Measurements from ENCODE around the gene FN1. TPM values are rescaled to one million over a fixed set of nuclear protein-coding genes. Genes with fewer than 3 reads are reported as not detected.

The FN1 gene
- 100 to 1,000 TPM; 272 to 709 (median 375) TPM for total RNA-seq

DNA sequence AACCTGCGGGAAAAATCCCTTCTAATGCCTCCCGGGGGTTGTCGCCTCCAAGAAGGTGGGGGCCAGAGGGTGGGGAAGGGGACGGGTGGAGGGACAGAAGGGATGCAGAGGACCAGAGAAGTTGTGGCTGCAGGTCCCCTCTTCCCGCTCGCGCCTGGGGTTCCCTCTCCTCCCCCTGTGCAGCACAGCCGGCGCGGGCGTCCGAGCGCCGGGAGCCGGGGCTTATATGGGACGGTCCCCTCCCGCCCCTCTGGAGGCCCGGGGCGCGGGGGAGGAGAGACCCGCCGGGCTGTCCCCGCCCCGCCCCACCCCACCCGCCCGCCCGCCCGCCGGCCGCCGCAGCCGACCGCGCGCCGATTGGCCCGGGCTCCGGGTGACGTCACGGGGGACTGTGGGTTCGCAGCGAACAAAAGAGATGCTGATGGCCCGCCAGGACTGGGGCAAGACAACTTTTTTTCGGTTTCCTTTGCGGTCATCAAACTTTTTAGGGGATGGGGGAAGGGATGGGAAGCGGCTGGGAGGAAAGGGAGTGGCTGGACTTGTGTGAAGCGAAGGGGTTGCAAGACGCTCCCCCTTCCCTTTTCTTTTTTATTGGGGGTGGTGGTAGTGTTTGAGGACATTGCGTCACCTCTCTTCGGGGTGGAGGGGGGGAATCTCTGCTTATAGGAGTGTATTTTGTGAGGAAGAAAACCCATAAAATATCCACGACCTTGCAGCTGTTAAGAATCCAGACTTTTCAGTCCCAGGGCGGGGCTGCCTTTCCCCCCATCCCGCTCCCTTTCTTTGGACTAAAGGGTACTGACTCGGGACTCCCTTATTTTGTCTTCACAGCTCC is at the start of gene FN1:
Gene FN1 (minus strand): TSS at position 199 of the 835 bp plus-strand sequence. CDS start 266 bp downstream, outside the sequence.
- DNase-seq (ENCODE audit: low spot score in 2 of 2) = peak; percentile 85 to 93
- peak; percentile 39 to 88 for TF ChIP-seq EP300 (IDR thresholded peaks at IDR 0.05)
- TF ChIP-seq POLR2A (IDR thresholded peaks at IDR 0.05) = peak; percentile 45 to 70
- TF ChIP-seq, protein P1, sequence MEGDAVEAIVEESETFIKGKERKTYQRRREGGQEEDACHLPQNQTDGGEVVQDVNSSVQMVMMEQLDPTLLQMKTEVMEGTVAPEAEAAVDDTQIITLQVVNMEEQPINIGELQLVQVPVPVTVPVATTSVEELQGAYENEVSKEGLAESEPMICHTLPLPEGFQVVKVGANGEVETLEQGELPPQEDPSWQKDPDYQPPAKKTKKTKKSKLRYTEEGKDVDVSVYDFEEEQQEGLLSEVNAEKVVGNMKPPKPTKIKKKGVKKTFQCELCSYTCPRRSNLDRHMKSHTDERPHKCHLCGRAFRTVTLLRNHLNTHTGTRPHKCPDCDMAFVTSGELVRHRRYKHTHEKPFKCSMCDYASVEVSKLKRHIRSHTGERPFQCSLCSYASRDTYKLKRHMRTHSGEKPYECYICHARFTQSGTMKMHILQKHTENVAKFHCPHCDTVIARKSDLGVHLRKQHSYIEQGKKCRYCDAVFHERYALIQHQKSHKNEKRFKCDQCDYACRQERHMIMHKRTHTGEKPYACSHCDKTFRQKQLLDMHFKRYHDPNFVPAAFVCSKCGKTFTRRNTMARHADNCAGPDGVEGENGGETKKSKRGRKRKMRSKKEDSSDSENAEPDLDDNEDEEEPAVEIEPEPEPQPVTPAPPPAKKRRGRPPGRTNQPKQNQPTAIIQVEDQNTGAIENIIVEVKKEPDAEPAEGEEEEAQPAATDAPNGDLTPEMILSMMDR (IDR thresholded peaks at IDR 0.05) = peak in 1 of 5 experiments; percentile 26
- Histone ChIP-seq H3K27me3 (no peaks in the 10 kb centered on the region), H3K27ac (peak within 1 kb of the TSS; percentile 77 to 95 (median 92)), H3K9me3 (no peaks in the 10 kb centered on the region), H3K36me3 (peaks cover 0 to 9% (median 0%) of the 10 kb centered on the region in 3 donors), H3K4me1 (peaks cover 0 to 55% (median 0%) of the 10 kb centered on the region in 4 donors), H3K4me3 (peak within 1 kb of the TSS; percentile 58 to 85 (median 62))
- 0 to 1% methylated on average over 37 to 42 of the region's 54 CpGs for WGBS, 2 donors

- no peak overlapping the region for H3K4me3 ChIP-seq
- no peaks in the 10 kb centered on the region for H3K4me1 ChIP-seq
- no peak for TF ChIP-seq POLR2A (IDR thresholded peaks at IDR 0.05)
- TF ChIP-seq, protein P1 (IDR thresholded peaks at IDR 0.05) = no peak
- no peak for TF ChIP-seq EP300 (IDR thresholded peaks at IDR 0.05)
Measured at GRCh38 chr2:215485032-215485431, 49.2 kb upstream of the FN1 start.

DNA sequence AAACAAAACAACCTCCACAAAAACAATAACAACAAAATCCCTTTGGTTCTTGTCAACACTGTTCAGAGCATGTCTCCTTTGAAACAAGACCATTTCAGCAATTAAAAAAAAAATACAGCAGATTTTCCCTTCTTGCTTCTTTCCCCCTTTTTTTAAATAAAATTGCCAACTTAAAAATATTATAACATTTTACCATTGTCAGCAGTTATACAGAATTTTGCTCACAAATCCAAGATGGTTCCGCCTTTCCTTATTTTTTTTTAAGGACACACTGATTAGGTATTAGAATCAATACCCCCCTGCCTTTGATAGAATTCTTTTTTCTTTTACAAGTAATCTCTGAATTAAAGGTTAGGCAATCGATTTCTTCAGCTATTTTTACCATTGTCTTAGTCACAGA is 48.7 kb upstream of the FN1 start:
- Histone ChIP-seq H3K9me3 (no peaks in the 10 kb centered on the region), H3K27me3 (no peaks in the 10 kb centered on the region), H3K27ac (no peak overlapping the region), H3K4me3 (no peak overlapping the region), H3K36me3 (no peaks in the 10 kb centered on the region), H3K4me1 (no peaks in the 10 kb centered on the region)
- WGBS, 2 donors = 76 to 77% methylated on average over 2 of the region's 2 CpGs
- no peak for DNase-seq (ENCODE audit: low spot score in 2 of 2)
- TF ChIP-seq POLR2A (IDR thresholded peaks at IDR 0.05) (no peak), EP300 (IDR thresholded peaks at IDR 0.05) (no peak)
- TF ChIP-seq, protein P1 (IDR thresholded peaks at IDR 0.05) = no peak

More at GRCh38 chr2:215485032-215485431, 49.2 kb upstream of the FN1 start:
- H3K36me3 ChIP-seq = no peaks in the 10 kb centered on the region
- H3K27ac ChIP-seq = no peak overlapping the region
- no peaks in the 10 kb centered on the region for H3K27me3 ChIP-seq
- H3K9me3 ChIP-seq = no peaks in the 10 kb centered on the region
- no peak for DNase-seq (ENCODE audit: low spot score in 2 of 2)

DNA sequence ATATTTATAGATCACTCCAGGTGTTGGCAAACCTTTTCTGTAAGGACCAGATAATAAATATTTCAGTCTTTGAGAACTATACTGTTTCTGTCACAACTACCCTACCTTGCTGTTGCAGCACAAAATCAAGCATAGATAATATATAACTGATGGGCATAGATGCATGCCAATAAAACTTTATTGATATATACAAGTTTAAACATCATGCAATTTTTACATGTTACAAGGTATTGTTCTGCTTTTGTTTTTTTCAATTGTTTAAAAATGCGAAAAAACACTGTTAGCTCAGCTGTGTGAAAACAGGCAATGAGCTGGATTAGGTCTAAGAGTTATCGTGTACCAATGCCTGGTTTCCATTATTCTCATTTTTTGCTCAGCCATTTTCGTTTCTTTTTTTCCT is 47.6 kb upstream of the FN1 start:
- WGBS, 2 donors = 95 to 98% methylated on average over 3 of the region's 3 CpGs
- TF ChIP-seq EP300 (IDR thresholded peaks at IDR 0.05) (no peak), POLR2A (IDR thresholded peaks at IDR 0.05) (no peak)
- TF ChIP-seq, protein P1 (IDR thresholded peaks at IDR 0.05) = no peak

DNA sequence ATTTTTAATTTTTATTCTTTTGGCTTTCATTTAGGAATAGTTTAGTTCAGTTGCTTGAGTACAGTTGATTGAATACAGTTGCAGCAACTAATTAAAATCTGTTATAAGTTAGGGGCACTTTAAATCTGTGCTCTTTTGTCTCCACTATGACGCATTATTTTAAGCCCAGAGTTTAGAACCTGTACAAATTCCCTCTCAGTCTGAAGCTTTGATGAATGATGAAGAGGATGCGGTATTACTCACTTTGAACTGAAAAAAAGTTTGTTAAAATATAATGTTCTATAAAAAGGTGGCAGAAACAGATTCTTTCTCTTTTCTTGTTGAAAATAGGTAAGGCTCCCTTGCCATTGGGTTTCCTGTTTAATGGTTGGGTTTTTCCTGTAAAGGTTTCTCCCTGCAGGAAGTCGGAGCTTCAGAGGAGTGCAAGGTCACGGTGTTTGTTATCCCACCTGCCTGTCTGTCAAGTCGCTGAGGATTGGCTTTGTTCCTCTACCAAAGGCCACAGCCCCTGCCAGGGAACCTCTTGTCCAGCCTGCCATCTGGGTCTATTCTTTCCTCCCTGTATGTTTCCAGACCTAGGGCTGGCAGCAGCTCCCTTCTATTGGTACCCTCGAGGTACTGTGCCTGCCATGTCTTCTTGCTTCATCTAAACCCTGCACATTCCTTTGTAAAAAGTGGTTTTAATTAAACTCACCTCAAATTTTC is 43.8 kb upstream of the FN1 start:
- no peaks in the 10 kb centered on the region for H3K36me3 ChIP-seq

More for the DNA sequence above, 47.6 kb upstream of the FN1 start:
- H3K27ac ChIP-seq = no peak overlapping the region
- no peaks in the 10 kb centered on the region for H3K27me3 ChIP-seq
- H3K9me3 ChIP-seq = no peaks in the 10 kb centered on the region
- no peaks in the 10 kb centered on the region for H3K4me1 ChIP-seq
- DNase-seq (ENCODE audit: low spot score in 2 of 2) = no peak
- no peaks in the 10 kb centered on the region for H3K36me3 ChIP-seq
- H3K4me3 ChIP-seq = no peak overlapping the region

More for the DNA sequence above, 43.8 kb upstream of the FN1 start:
- Histone ChIP-seq H3K9me3 (no peaks in the 10 kb centered on the region), H3K4me1 (no peaks in the 10 kb centered on the region), H3K27ac (no peak overlapping the region), H3K27me3 (no peaks in the 10 kb centered on the region), H3K4me3 (no peak overlapping the region)
- no peak for DNase-seq (ENCODE audit: low spot score in 2 of 2)
- 73 to 80% methylated on average over 6 of the region's 6 CpGs for WGBS, 2 donors
- TF ChIP-seq, protein P1 (IDR thresholded peaks at IDR 0.05) = no peak
- TF ChIP-seq POLR2A (IDR thresholded peaks at IDR 0.05) = no peak
- TF ChIP-seq EP300 (IDR thresholded peaks at IDR 0.05) = no peak
